KBM-7 (cell line): ENCODE results near the gene FRYL.
"Not testable (repeated sequence)": the region's sequence is repeated elsewhere in the genome, so short reads cannot be mapped to it uniquely, and the experiment has no call there.

Experiments
- DNase-seq: peaks from one replicate; pipeline ENCODE4 v3.0.0-alpha.2; 2015
- in situ Hi-C: fragments of 300-500 bp; cut with MboI; formaldehyde crosslinking; loops from 2 replicates; pipeline ENCODE4 v1.14.3; 2020; ENCODE audit warnings: low sequenced_read_pairs, low pct_unique_long_range_greater_than_20kb, mixed read lengths

The FRYL gene

GRCh38 chr4:48753159-48753558 is 26.9 kb downstream of the FRYL start:
- in situ Hi-C loops: no loop called here
- DNase-seq: no peak

- DNase-seq: peak; percentile 73
- in situ Hi-C loops: no loop called here
Observed at GRCh38 chr4:48752726-48753125, 27.4 kb downstream of the FRYL start.

- in situ Hi-C loops: no loop called here
- DNase-seq: peak; percentile 68
Observed at GRCh38 chr4:48752246-48752645, 27.8 kb downstream of the FRYL start.

DNA sequence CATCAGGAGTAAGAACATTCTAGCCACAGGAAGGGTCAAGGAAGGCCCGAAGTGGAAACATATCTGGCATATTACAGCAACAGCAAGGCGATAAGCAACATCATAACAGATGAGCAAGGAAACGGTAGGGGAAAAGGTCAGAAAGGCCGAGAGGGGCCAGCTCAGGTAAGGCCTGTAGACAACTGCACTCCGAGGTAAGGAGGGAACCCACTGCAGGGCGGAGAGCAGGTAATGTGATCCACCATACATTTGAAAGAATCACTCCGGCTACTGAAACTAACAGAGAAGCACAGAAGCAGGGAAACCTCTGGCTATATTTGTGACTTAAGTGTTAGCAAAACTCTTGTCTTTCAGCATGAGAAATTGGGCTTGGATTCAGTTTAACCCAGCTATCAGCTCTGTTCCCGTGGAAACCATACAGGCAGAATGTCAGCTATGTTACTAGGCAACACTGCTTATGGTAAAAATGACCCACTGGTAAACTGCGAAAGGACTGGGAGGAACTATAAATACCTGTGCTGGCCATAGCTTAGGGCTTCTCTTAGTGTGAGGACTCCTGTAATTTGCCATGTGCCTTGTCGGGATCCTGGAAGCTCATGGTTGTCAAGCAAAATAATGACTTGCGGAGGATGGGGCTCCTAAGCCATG is 31.0 kb downstream of the FRYL start:
- DNase-seq: peak; percentile 24
- in situ Hi-C loops: no loop called here

GRCh38 chr4:48746608-48747362 is 33.3 kb downstream of the FRYL start:
- in situ Hi-C loops: no loop called here

GRCh38 chr4:48745223-48745622 is 34.9 kb downstream of the FRYL start:
- DNase-seq, in situ Hi-C loops: not testable (repeated sequence)

More at GRCh38 chr4:48746608-48747362, 33.3 kb downstream of the FRYL start:
- no peak for DNase-seq

DNA sequence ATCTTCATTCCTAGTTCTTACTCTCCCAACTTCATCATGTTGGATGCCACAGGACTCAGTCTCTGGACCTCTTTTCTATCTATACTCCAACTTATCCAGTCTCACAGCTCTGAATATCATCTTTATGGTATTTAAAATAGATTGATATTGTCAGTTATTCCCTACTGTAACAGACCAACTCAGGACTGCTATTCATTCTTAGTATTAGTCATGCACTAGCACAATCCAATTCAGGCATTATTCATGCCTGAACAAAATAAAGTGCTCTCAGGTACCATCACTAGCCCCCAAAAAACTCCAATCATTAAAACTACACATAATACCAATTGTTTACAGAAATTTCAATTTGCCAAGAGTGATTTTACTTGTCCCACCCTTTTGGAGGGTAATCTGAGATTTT is 37.7 kb downstream of the FRYL start:
- no peak for DNase-seq
- in situ Hi-C loops: no loop called here

- in situ Hi-C loops: no loop called here
Observed at GRCh38 chr4:48739560-48740019, 40.5 kb downstream of the FRYL start.

GRCh38 chr4:48738856-48739255 is 41.2 kb downstream of the FRYL start:
- in situ Hi-C loops: no loop called here
- no peak for DNase-seq

More at GRCh38 chr4:48739560-48740019, 40.5 kb downstream of the FRYL start:
- DNase-seq: peak; percentile 37

DNA sequence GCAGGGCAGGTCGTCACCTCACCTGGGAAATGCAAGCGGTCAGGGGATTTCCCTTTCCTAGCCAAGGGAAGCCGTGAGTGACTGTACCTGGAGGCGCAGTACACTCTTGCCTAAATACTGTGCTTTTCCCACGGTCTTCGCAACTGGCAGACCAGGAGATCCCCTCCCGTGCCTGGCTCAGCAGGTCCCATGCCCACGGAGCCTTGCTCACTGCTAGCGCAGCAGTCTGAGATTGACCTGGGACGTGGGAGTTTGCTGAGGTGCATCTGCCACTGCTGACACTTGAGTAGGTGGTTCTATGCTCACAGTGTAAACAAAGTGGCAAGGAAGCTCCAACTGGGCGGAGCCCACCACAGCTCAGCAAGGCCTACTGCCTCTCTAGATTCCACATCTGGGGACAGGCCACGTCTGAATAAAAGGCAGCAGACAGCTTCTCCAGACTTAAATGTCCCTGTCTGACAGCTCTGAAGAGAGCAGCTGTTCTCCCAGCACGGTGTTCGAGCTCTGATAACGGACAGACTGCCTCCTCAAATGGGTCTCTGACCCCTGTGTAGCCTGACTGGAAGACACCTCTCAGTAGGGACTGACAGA is 51.1 kb downstream of the FRYL start:
- in situ Hi-C loops, DNase-seq: not testable (repeated sequence)

GRCh38 chr4:48727666-48728459 is 52.2 kb downstream of the FRYL start:
- DNase-seq: no peak
- in situ Hi-C loops: no loop called here

DNA sequence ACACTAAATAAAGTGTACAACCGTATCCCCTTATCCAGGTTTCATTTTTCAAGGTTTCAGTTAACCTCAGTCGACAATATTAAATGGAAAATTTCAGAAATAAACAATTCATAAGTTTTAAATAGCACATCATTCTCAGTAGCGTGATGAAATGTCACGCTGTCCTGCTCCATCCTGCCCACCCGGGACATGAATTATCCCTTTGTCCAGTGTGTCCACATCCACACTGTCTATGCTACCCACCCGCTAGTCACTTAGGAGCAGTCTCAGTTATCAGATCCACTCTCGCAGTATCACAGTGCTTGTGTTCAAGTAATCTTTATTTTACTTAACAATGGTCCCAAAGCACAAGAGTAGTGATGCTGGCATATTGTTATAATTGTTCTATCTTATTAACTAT is 54.7 kb downstream of the FRYL start:
- DNase-seq: no peak
- in situ Hi-C loops: no loop called here

- DNase-seq: no peak
- in situ Hi-C loops: no loop called here
Observed at GRCh38 chr4:48722509-48723446, 57.3 kb downstream of the FRYL start.

DNA sequence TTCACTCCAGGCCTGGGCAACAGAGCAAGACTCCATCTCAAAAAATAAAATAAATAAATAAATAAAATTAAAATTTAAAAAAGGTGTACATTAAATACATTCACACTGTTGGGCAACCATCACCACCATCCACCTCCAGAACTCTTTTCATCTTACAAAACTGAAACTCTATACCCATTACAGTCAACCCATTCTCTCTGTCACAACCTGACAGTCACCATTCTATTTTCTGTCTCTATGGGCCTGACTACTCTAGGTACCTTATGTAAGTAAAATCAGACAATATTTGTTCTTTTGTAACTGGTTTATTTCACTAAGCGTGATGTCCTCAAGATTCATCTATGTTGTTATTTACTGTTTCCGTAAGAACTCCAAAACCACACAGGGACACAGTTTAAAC is 59.6 kb downstream of the FRYL start:
- in situ Hi-C loops: no loop called here

GRCh38 chr4:48718818-48719465 is 61.1 kb downstream of the FRYL start:
- no peak for DNase-seq
- in situ Hi-C loops: no loop called here

More for the DNA sequence above, 59.6 kb downstream of the FRYL start:
- DNase-seq: no peak

GRCh38 chr4:48716285-48716684 is 63.8 kb downstream of the FRYL start:
- in situ Hi-C loops, DNase-seq: not testable (repeated sequence)

GRCh38 chr4:48710446-48711209 is 69.5 kb downstream of the FRYL start:
- DNase-seq: no peak
- in situ Hi-C loops: no loop called here
